ENCODE measurements around the gene ATP5PD. TPM values are rescaled to one million over a fixed set of nuclear protein-coding genes. Genes with fewer than 3 reads are reported as not detected.

Gene ATP5PD
- total and polyA plus RNA-seq, 2 of the 8 experiments (the other 6 are each of a cell fraction or from before 2014, with no cell fraction given), result 335 to 407 TPM

GRCh38 chr17:74999523-74999922, 47.2 kb downstream of the ATP5PD start (continued):
- TF ChIP-seq CHD7 (IDR thresholded peaks at IDR 0.05; ENCODE audit: insufficient replicate concordance, low read length) (no peak), SRF (IDR thresholded peaks at IDR 0.05; ENCODE audit: low read depth, low read length) (no peak), E2F6 (IDR thresholded peaks at IDR 0.05) (no peak), FOSL1 (IDR thresholded peaks at IDR 0.05; ENCODE audit: insufficient read depth, low read depth, low read length) (no peak), USF2 (IDR thresholded peaks at IDR 0.05; ENCODE audit: low read length) (no peak), TEAD4 (IDR thresholded peaks at IDR 0.05; ENCODE audit: low read depth, low read length) (no peak)
